Measurements from ENCODE around the gene ARL6IP5.

Gene ARL6IP5

DNA sequence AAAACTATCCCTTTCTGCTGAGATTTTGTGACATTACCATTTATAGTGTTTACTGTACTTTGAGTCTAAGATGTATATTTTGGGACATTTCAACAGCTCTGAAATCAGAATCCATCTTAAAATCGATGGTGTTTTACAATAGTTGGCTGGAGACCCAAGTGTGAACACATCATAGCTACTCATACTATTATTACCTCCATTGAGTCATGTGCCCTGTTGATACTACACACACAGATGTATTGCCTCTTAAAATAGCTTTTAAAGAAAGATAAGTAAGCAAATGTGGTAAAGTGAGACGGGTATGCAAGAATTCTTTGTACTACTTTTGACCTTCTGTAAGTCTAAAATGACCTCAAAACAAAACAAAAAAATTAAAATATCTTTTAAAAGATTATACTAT is 31.0 kb downstream of the ARL6IP5 start:
- no peak for DNase-seq (ENCODE audit: low read depth)
- TF ChIP-seq, protein P1, sequence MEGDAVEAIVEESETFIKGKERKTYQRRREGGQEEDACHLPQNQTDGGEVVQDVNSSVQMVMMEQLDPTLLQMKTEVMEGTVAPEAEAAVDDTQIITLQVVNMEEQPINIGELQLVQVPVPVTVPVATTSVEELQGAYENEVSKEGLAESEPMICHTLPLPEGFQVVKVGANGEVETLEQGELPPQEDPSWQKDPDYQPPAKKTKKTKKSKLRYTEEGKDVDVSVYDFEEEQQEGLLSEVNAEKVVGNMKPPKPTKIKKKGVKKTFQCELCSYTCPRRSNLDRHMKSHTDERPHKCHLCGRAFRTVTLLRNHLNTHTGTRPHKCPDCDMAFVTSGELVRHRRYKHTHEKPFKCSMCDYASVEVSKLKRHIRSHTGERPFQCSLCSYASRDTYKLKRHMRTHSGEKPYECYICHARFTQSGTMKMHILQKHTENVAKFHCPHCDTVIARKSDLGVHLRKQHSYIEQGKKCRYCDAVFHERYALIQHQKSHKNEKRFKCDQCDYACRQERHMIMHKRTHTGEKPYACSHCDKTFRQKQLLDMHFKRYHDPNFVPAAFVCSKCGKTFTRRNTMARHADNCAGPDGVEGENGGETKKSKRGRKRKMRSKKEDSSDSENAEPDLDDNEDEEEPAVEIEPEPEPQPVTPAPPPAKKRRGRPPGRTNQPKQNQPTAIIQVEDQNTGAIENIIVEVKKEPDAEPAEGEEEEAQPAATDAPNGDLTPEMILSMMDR (IDR thresholded peaks at IDR 0.05; ENCODE audit: control insufficient read depth, extremely low read depth, insufficient read depth): no peak
- H3K4me3 ChIP-seq (ENCODE audit: low read depth, low read length): no peak overlapping the region

DNA sequence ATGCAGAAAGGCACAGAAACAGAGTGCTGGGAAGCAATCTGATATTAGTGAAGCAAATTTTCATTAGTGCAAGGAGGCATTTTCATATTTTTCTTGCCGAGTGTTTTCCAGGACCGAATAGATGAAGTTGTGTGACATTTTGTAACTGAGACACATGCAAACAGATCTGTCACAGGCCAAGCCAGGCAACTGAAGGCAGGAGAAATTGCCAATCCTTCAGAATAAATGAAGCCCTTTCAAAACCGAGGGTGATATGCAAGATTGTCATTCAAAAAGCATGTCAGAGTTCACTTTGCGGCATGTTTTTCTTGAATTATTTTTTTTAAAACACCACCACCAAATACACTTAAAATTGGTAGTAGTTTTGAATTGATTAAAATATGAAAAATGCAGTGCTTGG is 31.4 kb downstream of the ARL6IP5 start:
- no peak overlapping the region for H3K4me3 ChIP-seq (ENCODE audit: low read depth, low read length)
- no peak for DNase-seq (ENCODE audit: low read depth)
- TF ChIP-seq, protein P1 (IDR thresholded peaks at IDR 0.05; ENCODE audit: control insufficient read depth, extremely low read depth, insufficient read depth): no peak

- TF ChIP-seq, protein P1 (IDR thresholded peaks at IDR 0.05; ENCODE audit: control insufficient read depth, extremely low read depth, insufficient read depth): no peak
- no peak for DNase-seq (ENCODE audit: low read depth)
- no peak overlapping the region for H3K4me3 ChIP-seq (ENCODE audit: low read depth, low read length)
These were observed 32.2 kb downstream of the ARL6IP5 start for GRCh38 chr3:69116897-69117296.

DNA sequence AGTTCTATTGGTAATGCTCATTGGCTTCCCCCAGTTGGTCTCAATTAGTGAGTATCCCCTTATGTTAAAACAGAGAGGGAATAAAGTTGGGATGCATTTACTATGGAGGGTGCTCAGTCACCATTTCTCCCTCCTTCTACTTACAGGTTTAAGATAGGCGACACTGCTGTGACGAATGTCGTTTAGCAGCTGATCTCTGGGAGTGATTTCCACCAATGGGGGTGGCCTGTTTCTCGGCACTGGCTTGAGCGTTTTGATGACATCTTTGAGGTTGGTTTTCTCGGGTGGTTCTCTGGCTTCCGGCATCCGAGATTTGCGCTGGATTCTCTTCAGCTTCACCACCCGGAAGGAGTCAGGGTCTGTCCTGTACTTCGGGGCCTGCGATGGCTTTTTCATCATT is 33.8 kb downstream of the ARL6IP5 start:
- TF ChIP-seq, protein P1 (IDR thresholded peaks at IDR 0.05; ENCODE audit: control insufficient read depth, extremely low read depth, insufficient read depth): no peak
- H3K4me3 ChIP-seq (ENCODE audit: low read depth, low read length): no peak overlapping the region
- no peak for DNase-seq (ENCODE audit: low read depth)

DNA sequence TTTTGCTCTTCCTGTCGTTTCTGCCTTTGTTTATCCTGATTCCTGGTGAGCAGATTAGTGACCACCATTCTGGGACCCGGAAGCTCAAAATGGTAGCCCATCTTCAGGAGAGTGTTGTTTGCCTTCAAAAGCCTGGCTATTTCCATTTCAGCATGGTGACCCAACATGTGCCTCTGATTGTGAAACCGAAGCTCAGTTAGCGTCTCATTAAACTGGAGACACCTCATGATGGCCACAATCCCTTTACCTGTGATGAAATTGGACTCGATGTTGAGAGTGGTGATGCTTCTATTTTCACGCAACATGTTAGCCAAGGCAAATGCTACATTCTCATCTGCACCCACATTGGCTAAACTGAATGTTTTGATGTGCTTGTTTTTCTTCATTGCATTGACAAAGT is 34.4 kb downstream of the ARL6IP5 start:
- DNase-seq (ENCODE audit: low read depth): no peak
- no peak overlapping the region for H3K4me3 ChIP-seq (ENCODE audit: low read depth, low read length)
- TF ChIP-seq, protein P1 (IDR thresholded peaks at IDR 0.05; ENCODE audit: control insufficient read depth, extremely low read depth, insufficient read depth): no peak

GRCh38 chr3:69119681-69120080 is 34.9 kb downstream of the ARL6IP5 start:
- TF ChIP-seq, protein P1 (IDR thresholded peaks at IDR 0.05; ENCODE audit: control insufficient read depth, extremely low read depth, insufficient read depth): no peak
- no peak overlapping the region for H3K4me3 ChIP-seq (ENCODE audit: low read depth, low read length)
- DNase-seq (ENCODE audit: low read depth): no peak

GRCh38 chr3:69120879-69121464 is 36.2 kb downstream of the ARL6IP5 start:
- TF ChIP-seq, protein P1 (IDR thresholded peaks at IDR 0.05; ENCODE audit: control insufficient read depth, extremely low read depth, insufficient read depth): peak; percentile 91
- no peak overlapping the region for H3K4me3 ChIP-seq (ENCODE audit: low read depth, low read length)
- peak; percentile 77 for DNase-seq (ENCODE audit: low read depth)

Measured in LNCaP clone FGC (cell line).